ENCODE results near the gene UFSP1.

GRCh38 chr7:100867776-100868485 is 21.6 kb downstream of the UFSP1 start:
- TF ChIP-seq CTCF (IDR thresholded peaks at IDR 0.05) (no peak), POLR2A (IDR thresholded peaks at IDR 0.05) (no peak)
